SH-SY5Y (cell line): ENCODE results near the gene RAPGEF3.

Source experiments
- GATA2 ChIP-seq: IDR thresholded peaks from 2 replicates; pipeline ENCODE4 v1.6.1; 2011; ENCODE audit warnings: mild to moderate bottlenecking, low read depth, low read length
- GATA3 ChIP-seq: IDR thresholded peaks from 2 replicates; pipeline ENCODE4 v1.6.1; 2011; ENCODE audit warnings: low read depth, mild to moderate bottlenecking, low read length, moderate library complexity

DNA sequence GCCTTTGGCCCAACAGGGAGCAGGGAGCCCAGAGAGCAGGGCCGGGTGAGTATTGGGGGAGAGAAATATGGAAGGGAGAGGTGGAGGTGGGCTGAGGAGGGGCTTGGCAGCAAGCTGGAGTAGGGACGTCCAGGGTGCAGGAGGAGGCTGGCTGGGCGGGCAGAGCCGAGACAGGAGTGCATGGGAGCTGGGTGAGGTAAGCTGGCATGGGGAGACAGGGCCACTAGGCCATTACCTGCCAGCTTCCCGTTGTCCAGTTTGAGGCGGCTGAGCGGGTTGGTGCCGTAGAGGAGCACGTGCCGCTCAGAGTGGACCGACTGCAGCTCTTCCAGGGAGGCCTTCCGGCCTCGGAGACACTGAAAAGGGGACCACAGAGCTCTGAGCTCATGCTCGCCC is 32.7 kb upstream of the RAPGEF3 start:
- no peak for TF ChIP-seq GATA2
- TF ChIP-seq GATA3, result no peak
